ENCODE data around the gene CDKN1A. TPM values are rescaled to one million over a fixed set of nuclear protein-coding genes. Genes with fewer than 3 reads are reported as not detected.

The CDKN1A gene
- total RNA-seq, 4 donors from 2014 or later: 49.7 to 137 (median 81.7) TPM

- no peak for ATAC-seq
Observed at GRCh38 chr6:36671687-36672375, 6.7 kb upstream of the CDKN1A start.

DNA sequence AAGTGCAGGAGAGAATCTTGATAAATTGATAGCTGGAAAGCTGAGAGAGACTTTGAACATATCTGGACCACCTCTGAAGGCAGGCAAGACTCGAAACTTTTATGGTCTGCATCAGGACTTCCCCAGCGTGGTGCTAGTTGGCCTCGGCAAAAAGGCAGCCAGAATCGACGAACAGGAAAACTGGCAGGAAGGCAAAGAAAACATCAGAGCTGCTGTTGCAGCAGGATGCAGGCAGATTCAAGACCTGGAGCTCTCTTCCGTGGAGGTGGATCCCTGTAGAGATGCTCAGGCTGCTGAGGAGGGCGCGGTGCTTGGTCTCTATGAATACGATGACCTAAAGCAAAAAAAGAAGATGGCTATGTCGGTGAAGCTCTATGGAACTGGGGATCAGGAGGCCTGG is 4.6 kb upstream of the CDKN1A start:
- no peaks in the 10 kb centered on the region for H3K27me3 ChIP-seq
- H3K4me1 ChIP-seq: peaks cover 3 to 28% (median 14%) of the 10 kb centered on the region in 3 donors
- TF ChIP-seq POLR2A (IDR thresholded peaks at IDR 0.05) (no peak), POLR2AphosphoS5 (IDR thresholded peaks at IDR 0.05) (no peak), EP300 (IDR thresholded peaks at IDR 0.05) (no peak), CTCF (IDR thresholded peaks at IDR 0.05) (no peak)
- no peak overlapping the region for H3K4me3 ChIP-seq
- WGBS, 2 donors (ENCODE audit: low coverage in 1 of 2): 73 to 87% methylated on average over 3 to 10 of the region's 10 CpGs
- no peak for ATAC-seq
- no peaks in the 10 kb centered on the region for H3K9me3 ChIP-seq
- H3K36me3 ChIP-seq: no peaks in the 10 kb centered on the region
- no peak overlapping the region for H3K27ac ChIP-seq

More at GRCh38 chr6:36671687-36672375, 6.7 kb upstream of the CDKN1A start:
- Histone ChIP-seq H3K4me3 (no peak overlapping the region), H3K4me1 (peaks cover 0 to 19% (median 8%) of the 10 kb centered on the region in 3 donors), H3K36me3 (no peaks in the 10 kb centered on the region), H3K9me3 (no peaks in the 10 kb centered on the region), H3K27ac (no peak overlapping the region), H3K27me3 (no peaks in the 10 kb centered on the region)
- WGBS, 2 donors (ENCODE audit: low coverage in 1 of 2): 80 to 86% methylated on average over 1 of the region's 6 CpGs
- no peak for TF ChIP-seq POLR2AphosphoS5 (IDR thresholded peaks at IDR 0.05)
- no peak for TF ChIP-seq EP300 (IDR thresholded peaks at IDR 0.05)
- no peak for TF ChIP-seq POLR2A (IDR thresholded peaks at IDR 0.05)

GRCh38 chr6:36674942-36675341 is 3.6 kb upstream of the CDKN1A start:
- Histone ChIP-seq H3K27me3 (no peaks in the 10 kb centered on the region), H3K27ac (no peak overlapping the region), H3K9me3 (no peaks in the 10 kb centered on the region), H3K4me3 (no peak overlapping the region), H3K4me1 (peaks cover 3 to 28% (median 14%) of the 10 kb centered on the region in 3 donors), H3K36me3 (no peaks in the 10 kb centered on the region)
- no peak for TF ChIP-seq EP300 (IDR thresholded peaks at IDR 0.05)
- 86 to 94% methylated on average over 4 to 5 of the region's 7 CpGs for WGBS, 2 donors (ENCODE audit: low coverage in 1 of 2)
- no peak for ATAC-seq

DNA sequence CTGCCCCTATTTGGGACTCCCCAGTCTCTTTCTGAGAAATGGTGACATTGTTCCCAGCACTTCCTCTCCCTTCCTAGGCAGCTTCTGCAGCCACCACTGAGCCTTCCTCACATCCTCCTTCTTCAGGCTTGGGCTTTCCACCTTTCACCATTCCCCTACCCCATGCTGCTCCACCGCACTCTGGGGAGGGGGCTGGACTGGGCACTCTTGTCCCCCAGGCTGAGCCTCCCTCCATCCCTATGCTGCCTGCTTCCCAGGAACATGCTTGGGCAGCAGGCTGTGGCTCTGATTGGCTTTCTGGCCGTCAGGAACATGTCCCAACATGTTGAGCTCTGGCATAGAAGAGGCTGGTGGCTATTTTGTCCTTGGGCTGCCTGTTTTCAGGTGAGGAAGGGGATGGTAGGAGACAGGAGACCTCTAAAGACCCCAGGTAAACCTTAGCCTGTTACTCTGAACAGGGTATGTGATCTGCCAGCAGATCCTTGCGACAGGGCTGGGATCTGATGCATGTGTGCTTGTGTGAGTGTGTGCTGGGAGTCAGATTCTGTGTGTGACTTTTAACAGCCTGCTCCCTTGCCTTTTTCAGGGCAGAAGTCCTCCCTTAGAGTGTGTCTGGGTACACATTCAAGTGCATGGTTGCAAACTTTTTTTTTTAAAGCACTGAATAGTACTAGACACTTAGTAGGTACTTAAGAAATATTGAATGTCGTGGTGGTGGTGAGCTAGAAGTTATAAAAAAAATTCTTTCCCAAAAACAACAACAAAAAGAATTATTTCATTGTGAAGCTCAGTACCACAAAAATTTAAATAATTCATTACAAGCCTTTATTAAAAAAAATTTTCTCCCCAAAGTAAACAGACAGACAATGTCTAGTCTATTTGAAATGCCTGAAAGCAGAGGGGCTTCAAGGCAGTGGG is 2.1 kb upstream of the CDKN1A start:
- Histone ChIP-seq H3K4me3 (peak overlapping the region in 1 of 2 donors; percentile 18), H3K27me3 (no peaks in the 10 kb centered on the region)
- TF ChIP-seq POLR2AphosphoS5 (IDR thresholded peaks at IDR 0.05): no peak
- no peak for TF ChIP-seq CTCF (IDR thresholded peaks at IDR 0.05)
- TF ChIP-seq EP300 (IDR thresholded peaks at IDR 0.05): no peak
- TF ChIP-seq POLR2A (IDR thresholded peaks at IDR 0.05): no peak

DNA sequence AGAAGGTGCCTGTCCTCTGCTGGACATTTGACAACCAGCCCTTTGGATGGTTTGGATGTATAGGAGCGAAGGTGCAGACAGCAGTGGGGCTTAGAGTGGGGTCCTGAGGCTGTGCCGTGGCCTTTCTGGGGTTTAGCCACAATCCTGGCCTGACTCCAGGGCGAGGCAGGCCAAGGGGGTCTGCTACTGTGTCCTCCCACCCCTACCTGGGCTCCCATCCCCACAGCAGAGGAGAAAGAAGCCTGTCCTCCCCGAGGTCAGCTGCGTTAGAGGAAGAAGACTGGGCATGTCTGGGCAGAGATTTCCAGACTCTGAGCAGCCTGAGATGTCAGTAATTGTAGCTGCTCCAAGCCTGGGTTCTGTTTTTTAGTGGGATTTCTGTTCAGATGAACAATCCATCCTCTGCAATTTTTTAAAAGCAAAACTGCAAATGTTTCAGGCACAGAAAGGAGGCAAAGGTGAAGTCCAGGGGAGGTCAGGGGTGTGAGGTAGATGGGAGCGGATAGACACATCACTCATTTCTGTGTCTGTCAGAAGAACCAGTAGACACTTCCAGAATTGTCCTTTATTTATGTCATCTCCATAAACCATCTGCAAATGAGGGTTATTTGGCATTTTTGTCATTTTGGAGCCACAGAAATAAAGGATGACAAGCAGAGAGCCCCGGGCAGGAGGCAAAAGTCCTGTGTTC is 1.3 kb upstream of the CDKN1A start:
- Histone ChIP-seq H3K27ac (peak overlapping the region in 3 of 4 donors; percentile 96), H3K36me3 (no peaks in the 10 kb centered on the region)
- TF ChIP-seq POLR2AphosphoS5 (IDR thresholded peaks at IDR 0.05) (no peak), EP300 (IDR thresholded peaks at IDR 0.05) (no peak), POLR2A (IDR thresholded peaks at IDR 0.05) (no peak), CTCF (IDR thresholded peaks at IDR 0.05) (no peak)

More for the DNA sequence above, 2.1 kb upstream of the CDKN1A start:
- H3K9me3 ChIP-seq: no peaks in the 10 kb centered on the region
- ATAC-seq: no peak
- 61 to 66% methylated on average over 2 to 3 of the region's 4 CpGs for whole genome bisulfite sequencing, 2 donors (ENCODE audit: low coverage in 1 of 2)
- H3K4me1 ChIP-seq: peaks cover 3 to 35% (median 18%) of the 10 kb centered on the region in 3 donors
- no peaks in the 10 kb centered on the region for H3K36me3 ChIP-seq
- H3K27ac ChIP-seq: peak overlapping the region in 3 of 4 donors; percentile 96

More for the DNA sequence above, 1.3 kb upstream of the CDKN1A start:
- Histone ChIP-seq H3K9me3 (no peaks in the 10 kb centered on the region), H3K4me1 (peaks cover 3 to 41% (median 20%) of the 10 kb centered on the region in 3 donors), H3K27me3 (no peaks in the 10 kb centered on the region), H3K4me3 (peak overlapping the region in 1 of 2 donors; percentile 18)
- 51 to 52% methylated on average over 6 of the region's 7 CpGs for WGBS, 2 donors (ENCODE audit: low coverage in 1 of 2)
- ATAC-seq: no peak

All from gastroesophageal sphincter (tissue), 4 donors.